HG03439 (cell line): Measurements from ENCODE around the gene XYLT1.
"Not testable (repeated sequence)": the region's sequence is repeated elsewhere in the genome, so short reads cannot be mapped to it uniquely, and the experiment has no call there.

Experiments used
- ATAC-seq: cut with Tn5 transposase; IDR thresholded peaks from one replicate; pipeline ENCODE4 v1.9.1; 2021; ENCODE audit warnings: mild to moderate bottlenecking, moderate library complexity; ENCODE audit not compliant: unreplicated experiment

The XYLT1 gene

DNA sequence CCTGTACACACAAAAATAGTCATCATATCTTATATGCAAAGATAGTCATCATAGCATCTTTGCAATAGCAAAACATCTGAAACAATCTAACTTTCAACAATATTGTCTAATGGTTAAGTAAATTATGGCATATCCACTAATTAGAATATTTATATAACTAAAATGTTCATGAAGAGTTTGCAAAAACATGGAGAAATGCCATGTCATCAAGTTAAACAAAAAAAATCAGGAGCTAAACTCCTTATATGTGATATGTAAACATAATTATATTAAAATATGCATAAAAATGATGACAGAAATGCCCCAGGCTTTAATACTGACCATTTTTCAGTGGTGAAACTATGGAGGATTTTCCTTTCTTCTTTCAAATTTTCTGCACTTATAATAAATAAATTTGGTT is 22.3 kb upstream of the XYLT1 start:
- no peak for ATAC-seq

DNA sequence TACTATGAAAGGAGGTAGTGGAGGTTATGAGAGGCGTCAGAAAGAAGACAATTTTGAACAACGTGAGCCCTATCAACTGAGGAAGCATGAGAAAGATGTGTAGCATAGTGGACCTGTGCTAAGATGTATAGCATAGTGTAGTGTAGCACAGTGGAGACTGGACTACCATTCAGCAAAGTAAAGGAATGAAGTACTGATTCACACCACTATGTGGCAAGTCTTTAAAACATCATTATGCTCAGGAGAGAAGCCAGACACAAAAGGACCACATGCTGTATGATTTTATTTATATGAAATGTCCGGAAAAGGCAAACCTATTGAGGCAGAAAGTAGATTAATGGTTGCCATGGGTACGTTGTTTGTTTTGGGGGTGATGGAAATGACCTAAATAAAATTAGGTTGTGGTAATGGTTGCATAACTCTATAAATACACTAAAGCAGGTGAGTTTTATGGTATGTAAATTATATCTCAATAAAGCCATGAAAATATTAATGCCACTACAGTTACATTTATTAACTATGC is 20.4 kb upstream of the XYLT1 start:
- ATAC-seq = no peak

DNA sequence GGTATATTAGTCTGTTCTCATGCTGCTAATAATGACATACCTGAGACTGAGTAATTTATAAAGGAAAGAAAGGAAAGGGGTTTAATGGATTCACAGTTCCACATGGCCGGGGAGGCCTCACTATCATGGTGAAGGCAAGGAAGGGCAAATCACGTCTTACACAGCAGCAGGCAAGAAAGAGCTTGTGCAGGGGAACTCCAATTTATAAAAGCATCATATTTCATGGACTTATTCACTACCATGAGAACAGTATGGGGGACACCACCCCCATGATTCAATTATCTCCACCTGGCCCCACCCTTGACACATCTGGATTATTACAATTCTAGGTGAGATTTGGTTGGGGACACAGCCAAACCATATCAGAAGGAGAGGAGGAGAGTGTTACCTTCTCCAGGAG is 17.7 kb upstream of the XYLT1 start:
- no peak for ATAC-seq

DNA sequence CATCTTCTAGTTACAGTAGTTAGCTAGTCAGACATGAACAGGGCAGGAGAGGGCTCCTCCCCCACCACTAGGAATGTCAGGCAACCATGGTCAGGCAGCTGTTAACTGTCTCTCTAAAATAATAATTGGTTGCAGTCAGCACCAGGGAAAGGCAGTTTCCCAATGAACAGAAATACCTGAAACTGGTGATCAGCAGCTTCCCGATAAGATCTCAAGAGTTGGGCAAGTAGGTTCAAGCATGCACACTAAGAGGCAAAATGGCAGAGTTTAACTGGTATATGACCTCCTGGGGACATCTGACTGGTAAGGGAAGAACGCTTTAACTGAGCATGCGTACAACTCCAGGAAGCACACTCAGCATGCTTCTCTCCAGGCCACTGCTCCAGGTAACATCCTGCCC is 12.6 kb upstream of the XYLT1 start:
- ATAC-seq = no peak

DNA sequence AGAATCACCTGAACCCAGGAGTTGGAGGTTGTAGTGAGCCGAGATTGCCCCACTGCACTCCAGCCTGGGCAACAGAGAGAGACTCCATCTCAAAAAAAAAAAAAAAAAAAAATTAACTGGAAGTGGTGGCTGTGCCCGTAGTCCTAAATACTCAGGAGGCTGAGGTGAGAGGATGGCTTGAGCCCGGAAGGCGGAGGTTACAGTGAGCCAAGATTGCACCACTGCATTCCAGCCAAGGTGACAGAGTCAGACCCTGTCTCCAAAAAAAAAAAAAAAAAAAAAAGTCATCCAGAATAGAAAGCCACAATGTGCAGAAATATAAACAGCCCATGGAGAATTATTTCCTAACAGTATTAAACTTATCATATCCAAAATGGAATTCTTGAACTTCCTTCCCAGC is 11.6 kb upstream of the XYLT1 start:
- not testable (repeated sequence) for ATAC-seq

DNA sequence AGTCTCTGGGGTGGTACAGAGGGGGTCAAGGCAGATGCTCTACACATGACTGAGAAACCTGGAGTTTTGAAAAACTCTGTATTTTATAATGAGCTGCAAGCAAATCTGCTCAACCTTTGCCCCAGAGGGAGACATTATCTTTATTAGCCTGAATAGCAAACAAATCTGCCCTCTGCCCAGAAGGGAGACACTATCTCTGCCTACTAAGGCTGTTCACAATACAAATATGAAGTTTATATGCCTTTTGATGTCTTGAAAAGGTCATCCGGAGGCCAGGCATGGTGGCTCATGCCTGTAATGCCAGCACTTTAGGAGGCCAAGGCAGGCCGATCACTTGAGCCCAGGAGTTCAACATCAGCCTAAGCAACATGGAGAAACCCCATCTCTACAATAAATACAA is 11.0 kb upstream of the XYLT1 start:
- no peak for ATAC-seq

DNA sequence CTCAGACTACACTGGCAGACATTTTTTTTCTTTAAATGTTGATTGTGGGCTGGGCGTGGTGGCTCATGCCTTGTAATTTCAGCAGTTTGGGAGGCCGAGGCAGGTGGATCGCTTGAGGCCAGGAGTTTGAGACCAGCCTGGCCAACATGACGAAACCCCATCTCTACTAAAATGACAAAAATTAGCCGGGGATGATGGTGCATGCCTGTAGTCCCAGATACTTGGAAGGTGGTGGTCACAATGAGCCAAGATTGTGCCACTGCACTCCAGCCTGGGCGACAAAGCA is 6.4 kb upstream of the XYLT1 start:
- not testable (repeated sequence) for ATAC-seq

DNA sequence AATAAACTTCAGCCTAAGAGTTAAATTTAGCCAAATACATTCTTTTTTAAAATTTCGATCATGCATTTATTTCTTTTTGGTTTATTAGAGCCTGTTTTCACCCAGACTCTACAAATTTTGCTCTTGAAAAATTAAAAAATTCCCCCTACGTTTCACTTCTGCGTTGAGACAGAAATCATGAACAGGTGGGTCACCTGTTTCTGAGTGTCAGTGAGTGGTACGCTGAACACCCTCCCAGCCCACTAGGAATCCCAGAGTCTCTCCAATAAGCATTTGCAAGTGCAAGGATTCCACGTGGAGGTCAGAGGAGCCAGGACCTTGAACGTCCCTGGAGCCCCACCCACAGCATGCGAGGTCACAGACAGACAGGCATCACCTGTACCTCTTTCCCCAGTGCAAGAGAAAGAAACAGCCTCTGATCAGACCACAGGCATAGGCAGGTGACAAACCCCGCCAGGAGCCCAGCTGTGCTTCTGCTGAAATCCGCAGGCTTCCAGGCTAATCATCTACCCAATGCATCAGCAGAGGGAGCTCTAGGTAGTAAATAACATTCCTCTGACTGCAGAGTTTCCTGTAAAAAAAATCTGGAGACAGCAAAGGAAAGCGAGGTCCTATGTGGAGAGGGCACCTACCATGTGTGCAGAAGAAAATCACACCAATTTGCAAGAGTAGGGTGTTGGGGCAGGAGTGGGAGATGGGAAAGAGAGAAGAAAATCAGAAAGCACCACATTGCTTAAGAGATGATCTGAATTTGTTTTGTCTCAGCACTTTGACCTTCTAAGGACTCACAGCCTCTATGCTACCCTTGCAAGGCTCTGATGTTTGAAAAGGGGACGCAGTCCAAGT is 5.9 kb upstream of the XYLT1 start:
- ATAC-seq = no peak

DNA sequence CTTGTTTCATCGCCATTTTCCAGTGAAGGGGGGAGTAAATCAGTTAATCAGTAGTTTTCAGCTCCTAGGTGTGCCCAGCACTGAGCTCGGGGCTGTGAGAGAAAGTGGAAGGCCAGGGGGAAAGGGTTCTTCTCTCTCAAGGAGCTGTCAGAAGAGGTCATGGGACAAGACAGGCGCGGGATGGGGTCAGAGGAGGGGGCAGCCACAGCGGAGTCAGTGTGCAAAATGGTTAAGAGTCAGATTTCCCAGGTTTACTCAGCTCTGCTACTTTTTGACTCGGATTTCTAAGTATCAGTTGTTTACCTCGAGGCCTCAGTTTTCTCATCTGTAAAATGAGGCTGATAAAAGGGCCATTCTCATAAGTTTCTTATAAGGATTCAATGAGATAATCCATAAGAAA is 4.3 kb upstream of the XYLT1 start:
- no peak for ATAC-seq

DNA sequence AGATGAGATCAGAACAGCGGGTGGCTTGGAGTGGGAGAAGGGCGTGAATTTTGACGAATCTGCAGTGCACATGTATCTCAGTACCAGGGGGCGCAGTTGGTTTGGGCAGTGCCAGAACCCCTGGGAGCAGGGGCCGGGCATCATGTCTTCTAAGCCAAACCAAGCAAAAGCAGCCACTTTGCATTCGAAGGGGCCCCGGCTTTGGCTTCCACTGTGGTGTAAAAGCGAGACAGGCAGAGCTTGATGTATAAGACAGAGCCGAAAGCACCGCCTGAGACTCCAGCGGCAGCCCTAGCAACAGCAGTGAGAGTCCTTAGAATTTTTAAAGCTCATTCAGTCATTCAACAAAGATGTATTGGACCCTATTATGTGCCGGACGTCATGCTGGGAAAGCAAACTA is 3.8 kb upstream of the XYLT1 start:
- no peak for ATAC-seq

DNA sequence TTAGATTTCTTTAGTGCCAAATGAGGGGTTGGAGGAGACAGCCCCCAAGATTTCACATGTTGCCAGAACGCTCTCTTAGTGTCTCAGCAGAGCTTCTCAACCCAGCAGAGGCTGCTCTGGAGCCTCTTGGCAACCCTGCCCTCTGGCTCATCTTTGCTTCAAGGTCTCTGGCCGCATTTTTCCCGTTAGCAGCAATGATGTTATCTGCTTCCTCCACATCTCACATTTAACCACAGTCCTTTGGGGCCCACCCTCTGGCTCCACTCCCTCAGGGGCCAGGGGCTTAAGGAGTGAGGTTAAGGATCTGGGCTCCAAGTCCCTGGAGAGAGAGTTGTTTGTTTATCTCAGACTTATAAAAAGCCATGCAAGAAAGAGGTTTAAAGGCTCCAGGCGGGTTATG is 3.3 kb upstream of the XYLT1 start:
- no peak for ATAC-seq

DNA sequence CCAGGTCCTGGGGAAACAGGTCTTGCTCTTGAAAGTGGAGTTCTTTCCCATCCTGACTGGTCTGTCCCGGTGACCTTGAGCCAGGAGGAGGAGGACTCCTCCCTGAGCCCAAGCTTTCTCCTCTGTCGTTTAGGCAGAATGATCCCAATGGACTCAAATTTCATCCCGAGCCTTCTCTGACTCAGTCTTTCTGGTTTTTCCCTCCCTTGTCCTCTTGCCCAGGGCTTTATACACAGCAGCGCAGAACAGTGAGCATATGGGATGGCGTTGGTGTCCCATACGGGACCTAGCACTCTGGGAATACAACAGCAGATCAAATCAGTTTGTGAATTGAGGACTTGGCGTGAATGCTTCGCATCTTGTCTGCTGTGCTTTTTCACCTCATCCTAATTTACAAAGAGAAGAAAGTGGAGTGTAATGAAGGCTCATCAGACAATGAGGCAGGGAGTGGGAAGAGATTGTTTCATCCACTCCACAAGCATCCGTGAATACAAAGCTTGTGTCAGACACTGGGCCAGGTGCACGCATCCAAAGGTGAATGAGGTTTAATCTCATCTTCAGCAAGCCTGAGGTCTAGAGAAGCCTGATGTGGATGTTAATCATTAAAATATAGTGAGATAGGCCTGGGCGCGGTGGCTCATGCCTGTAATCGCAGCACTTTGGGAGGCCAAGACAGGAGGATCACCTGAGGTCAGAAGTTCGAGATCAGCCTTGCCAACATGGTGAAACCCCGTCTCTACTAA is 1.1 kb upstream of the XYLT1 start:
- ATAC-seq = no peak

DNA sequence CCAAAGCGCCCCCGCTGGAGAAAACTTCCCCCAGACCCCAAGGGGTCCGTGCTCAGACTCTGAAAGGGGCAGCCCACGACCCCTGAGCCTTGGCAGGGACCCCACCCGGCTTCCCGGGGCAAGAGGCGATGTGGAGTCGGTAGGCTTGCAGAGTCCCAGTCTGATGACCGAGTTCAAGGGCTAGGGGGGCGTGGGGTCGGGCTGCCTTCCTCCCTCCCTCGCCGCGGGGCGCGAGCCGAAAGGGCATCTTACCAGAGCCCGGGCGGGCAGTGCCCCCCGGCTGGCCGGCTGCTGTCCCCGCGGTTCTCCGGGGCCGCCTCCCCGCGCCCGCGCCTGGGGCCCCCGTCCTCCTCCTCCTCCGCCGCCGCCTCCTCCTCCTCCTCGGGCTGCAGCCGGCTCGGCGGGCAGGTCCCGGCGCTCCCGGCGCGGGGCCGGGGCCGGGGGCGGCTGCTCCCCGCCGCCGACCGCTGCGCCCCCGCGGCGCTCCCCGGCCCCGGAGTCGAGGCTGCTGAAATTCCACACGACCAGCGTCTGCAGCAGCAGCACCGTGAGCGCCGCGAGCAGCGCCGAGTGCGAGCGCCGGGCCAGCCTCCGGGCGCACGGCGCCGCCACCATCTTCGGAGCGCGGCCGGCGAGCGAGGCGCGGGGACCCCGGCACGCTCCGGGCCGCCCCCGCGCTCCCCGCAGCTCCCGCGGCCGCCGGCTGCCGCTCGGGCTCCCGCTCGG is 415 bp downstream of the XYLT1 start:
- ATAC-seq = no peak

DNA sequence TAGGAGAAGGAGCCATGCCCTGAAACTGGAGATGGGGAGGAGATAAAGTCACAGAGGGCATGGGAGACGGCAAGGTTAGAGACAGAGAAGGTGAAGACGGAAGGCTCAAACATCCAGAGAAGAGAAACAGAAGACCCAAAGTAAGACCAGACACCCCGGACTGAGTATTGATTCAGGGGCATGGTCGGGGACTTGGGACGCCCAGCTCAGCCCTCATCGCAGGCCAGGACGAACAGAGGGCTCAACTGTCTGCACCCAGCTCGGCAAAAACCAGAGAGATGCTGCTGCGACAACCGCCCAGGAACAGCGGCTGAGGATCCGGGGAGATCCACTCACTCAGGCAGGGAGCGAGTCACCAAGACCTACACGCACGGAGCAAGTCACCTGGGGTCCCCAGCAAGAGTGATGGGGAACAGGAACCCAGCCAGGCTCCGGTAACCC is 999 bp downstream of the XYLT1 start:
- ATAC-seq = no peak

DNA sequence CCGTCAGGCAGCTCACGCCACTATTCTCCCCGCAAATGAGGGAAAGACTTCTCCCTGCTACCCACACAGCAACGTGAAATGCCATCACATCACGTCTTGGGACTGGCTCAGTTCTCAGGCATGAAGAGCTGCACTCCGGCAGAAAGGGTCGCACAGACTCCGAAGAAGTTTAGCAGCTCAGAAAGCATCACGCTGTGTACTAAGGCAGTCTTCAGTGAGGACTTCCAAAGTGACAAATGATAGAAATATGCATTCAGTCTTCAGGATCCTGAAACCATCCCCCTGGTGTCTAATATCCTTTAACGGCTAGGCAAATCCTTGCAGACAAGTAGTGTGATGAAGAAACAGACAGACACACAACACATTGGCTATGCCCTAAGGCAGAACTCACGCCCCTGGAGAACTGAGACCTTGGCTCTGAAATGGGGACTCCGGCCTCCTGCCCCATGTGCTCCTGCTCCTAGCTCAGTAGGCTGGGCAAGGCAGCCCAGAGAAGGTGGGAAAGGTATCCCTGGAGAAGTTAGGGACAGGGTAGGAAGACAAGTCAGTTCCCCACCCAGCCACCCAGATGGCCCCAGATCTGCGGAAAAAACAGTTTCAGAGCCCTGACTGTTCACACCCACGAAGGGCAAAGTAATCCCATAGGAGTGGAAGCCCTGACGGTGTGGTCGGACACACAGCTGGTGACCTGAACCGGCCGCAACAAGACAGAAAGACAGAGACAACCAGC is 1.6 kb downstream of the XYLT1 start:
- ATAC-seq = no peak

DNA sequence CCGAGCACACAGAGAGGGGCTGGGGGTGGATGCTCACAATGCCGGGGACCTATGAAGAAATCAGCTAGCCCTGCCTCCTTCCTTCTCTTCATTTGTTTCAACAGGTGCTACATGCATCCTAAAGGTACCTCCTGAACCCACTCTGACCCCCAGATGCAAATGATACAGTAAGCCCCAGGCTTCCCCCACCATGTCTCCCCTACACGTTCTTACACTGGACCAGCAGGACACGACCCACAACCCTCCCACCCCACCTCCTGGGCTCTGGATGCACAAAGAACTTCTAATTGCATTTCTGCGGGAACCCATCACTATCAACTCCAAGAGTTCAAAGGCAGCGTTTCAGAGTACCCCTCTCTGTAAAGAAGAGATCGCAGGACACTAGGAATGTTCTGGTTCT is 2.1 kb downstream of the XYLT1 start:
- ATAC-seq = no peak

DNA sequence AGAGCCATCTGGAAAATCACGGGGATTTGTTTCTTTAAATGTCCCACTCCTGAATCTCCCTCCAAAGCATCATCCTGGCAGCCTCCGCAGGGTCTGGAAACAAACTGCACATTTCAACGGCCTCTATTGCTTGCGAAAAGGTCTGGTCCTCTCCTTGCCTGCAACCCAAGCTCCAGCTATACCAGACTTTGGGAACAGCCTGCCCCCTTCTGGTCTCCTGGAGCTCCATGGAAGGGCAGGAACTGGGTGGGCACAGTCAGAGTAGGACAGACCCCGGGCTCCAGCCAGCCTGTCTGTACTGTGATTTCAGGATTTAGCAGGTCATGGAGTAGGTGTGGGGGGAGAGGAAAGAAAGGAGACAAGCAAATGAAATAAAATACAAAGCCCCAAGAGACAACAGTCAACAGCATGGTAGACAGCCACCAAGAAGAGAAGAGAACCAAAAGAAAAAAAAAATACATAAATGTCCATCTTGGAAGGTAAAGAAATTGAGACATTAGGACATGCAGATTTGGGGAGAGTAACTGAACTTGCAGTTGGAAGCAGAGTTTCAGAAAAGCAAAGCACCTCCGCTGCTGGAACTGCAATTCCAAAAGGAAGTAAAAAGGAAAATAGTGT is 2.7 kb downstream of the XYLT1 start:
- ATAC-seq = no peak

DNA sequence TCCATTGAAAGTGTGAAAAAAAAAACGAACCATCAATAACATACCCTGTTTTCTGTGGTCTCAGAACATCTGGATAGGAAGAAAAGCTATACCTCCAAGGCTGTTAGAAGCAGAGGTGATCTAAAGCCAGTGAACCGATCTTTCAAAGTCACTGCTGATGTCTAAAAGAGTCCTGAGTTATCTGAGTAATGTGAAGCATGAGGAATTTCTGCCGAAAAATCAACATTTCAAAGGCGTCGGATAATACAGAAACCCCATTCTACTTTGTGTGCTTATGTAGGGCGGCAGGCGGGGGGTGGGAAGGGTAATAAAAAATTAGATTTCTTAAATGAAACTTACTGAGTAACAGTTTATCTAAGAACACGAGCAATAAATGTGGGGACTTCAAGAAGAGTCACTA is 3.9 kb downstream of the XYLT1 start:
- no peak for ATAC-seq

DNA sequence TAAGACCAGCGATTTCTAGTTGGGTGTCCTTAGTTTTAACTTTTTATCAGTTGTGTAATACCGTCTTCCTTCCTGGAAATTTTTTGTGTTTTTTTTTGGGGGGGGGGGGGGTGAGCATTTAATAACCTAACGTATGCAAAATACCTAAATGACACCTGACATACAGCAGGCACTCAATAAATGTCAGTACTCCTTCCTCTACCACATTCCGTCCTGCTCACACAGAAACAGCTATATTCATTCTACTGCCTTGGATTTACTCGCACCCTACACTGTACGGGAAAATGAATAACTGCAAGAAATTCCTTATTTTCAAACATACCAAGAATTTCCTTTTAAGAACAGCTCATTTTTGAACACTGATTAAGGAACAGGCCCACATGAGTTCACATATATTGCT is 5.3 kb downstream of the XYLT1 start:
- no peak for ATAC-seq

DNA sequence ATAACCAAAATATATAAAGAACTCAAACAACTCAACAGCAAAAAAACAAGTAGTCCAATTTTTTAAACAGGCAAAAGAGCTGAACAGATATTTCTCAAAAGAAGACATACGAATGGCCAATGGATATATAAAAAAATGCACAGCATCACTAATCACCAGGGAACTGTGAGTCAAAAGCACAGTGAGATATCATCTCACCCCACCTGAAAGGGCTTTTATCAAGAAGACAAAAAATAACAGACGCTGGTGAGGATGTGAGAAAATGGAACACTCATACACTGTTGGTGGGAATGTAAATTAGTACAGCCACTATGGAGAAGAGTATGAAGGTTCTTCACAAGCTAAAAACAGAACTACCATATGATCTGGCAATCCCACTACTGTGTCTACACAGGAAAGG is 7.4 kb downstream of the XYLT1 start:
- ATAC-seq = no peak
